H9 (cell line): ENCODE data around the gene CHRM4. TPM values are rescaled to one million over a fixed set of nuclear protein-coding genes. Genes with fewer than 3 reads are reported as not detected.

Experiments
- DNase-seq: peaks from one replicate; pipeline ENCODE4 v3.0.0-alpha.2; 2017
- H2AFZ ChIP-seq: one replicate; pipeline ENCODE4 v1.6.1; 2013; ENCODE audit warnings: mild to moderate bottlenecking, low read length, control low read depth, moderate library complexity
- H2AK5ac ChIP-seq: 2 replicates; pipeline ENCODE4 v1.6.1; 2013; ENCODE audit warnings: low read length, control low read depth, mixed read lengths; ENCODE audit not compliant: insufficient read length
- H2BK120ac ChIP-seq: one replicate; pipeline ENCODE4 v1.6.1; 2013; ENCODE audit warnings: low read depth, mild to moderate bottlenecking, low read length, control low read depth, inconsistent platforms; ENCODE audit not compliant: poor library complexity, severe bottlenecking
- H2BK12ac ChIP-seq: 2 replicates; pipeline ENCODE4 v1.6.1; 2013; ENCODE audit warnings: low read length, control low read depth, mixed read lengths, low read depth; ENCODE audit not compliant: insufficient read length
- H2BK15ac ChIP-seq: 2 replicates; pipeline ENCODE4 v1.6.1; 2013; ENCODE audit warnings: low read depth, low read length, control low read depth
- H2BK20ac ChIP-seq: one replicate; pipeline ENCODE4 v1.6.1; 2013; ENCODE audit warnings: low read depth, mild to moderate bottlenecking, low read length, control low read depth, inconsistent platforms; ENCODE audit not compliant: poor library complexity, severe bottlenecking
- H2BK5ac ChIP-seq: 2 replicates; pipeline ENCODE4 v1.6.1; 2013; ENCODE audit warnings: low read length, control low read depth, mixed read lengths; ENCODE audit not compliant: insufficient read length
- H3K14ac ChIP-seq: 2 replicates; pipeline ENCODE4 v1.6.1; 2013; ENCODE audit warnings: low read length, control low read depth; ENCODE audit not compliant: insufficient read depth
- H3K18ac ChIP-seq: 2 replicates; pipeline ENCODE4 v1.6.1; 2013; ENCODE audit warnings: low read depth, mild to moderate bottlenecking, mixed read lengths, low read length, control low read depth; ENCODE audit not compliant: insufficient read length
- H3K23ac ChIP-seq: 2 replicates; pipeline ENCODE4 v1.6.1; 2013; ENCODE audit warnings: low read length, control low read depth, mixed read lengths, low read depth; ENCODE audit not compliant: insufficient read length
- H3K23me2 ChIP-seq: 2 replicates; pipeline ENCODE4 v1.6.1; 2013; ENCODE audit warnings: low read depth, mild to moderate bottlenecking, mixed read lengths, low read length, control low read depth; ENCODE audit not compliant: insufficient read length, poor library complexity, severe bottlenecking
- H3K27ac ChIP-seq: 2 replicates; pipeline ENCODE4 v1.5.1; 2013; ENCODE audit warnings: low read length, control low read depth, mixed read lengths, low read depth; ENCODE audit not compliant: insufficient read length
- H3K27me3 ChIP-seq: 2 replicates; pipeline ENCODE4 v1.6.1; 2013; ENCODE audit warnings: low read length, control low read depth, inconsistent platforms; ENCODE audit not compliant: insufficient read depth
- H3K4ac ChIP-seq: 2 replicates; pipeline ENCODE4 v1.6.1; 2013; ENCODE audit warnings: low read depth, mild to moderate bottlenecking, control low read depth, inconsistent platforms, low read length, moderate library complexity
- H3K4me1 ChIP-seq: 2 replicates; pipeline ENCODE4 v1.6.1; 2013; ENCODE audit warnings: low read length, control low read depth, inconsistent platforms; ENCODE audit not compliant: insufficient read depth
- H3K4me2 ChIP-seq: 2 replicates; pipeline ENCODE4 v1.6.1; 2013; ENCODE audit warnings: low read length, control low read depth, mixed read lengths; ENCODE audit not compliant: insufficient read length, insufficient read depth
- H3K56ac ChIP-seq: 2 replicates; pipeline ENCODE4 v1.6.1; 2013; ENCODE audit warnings: low read depth, mild to moderate bottlenecking, mixed read lengths, low read length, control low read depth; ENCODE audit not compliant: insufficient read length
- H3K79me1 ChIP-seq: 2 replicates; pipeline ENCODE4 v1.6.1; 2013; ENCODE audit warnings: low read depth, mild to moderate bottlenecking, moderate library complexity, low read length, control low read depth, inconsistent platforms; ENCODE audit not compliant: insufficient read depth, poor library complexity, severe bottlenecking
- H3K79me2 ChIP-seq: 2 replicates; pipeline ENCODE4 v1.6.1; 2013; ENCODE audit warnings: low read length, control low read depth, inconsistent platforms; ENCODE audit not compliant: insufficient read depth
- H3K9ac ChIP-seq: 2 replicates; pipeline ENCODE4 v1.6.1; 2013; ENCODE audit warnings: low read length, control low read depth, mixed read lengths; ENCODE audit not compliant: insufficient read length; ENCODE audit errors: extremely low read depth
- H3K9me3 ChIP-seq: one replicate; pipeline ENCODE4 v1.6.1; 2013; ENCODE audit warnings: low read depth, low read length, inconsistent platforms; ENCODE audit not compliant: control insufficient read depth
- H3T11ph ChIP-seq: one replicate; pipeline ENCODE4 v1.6.1; 2013; ENCODE audit warnings: mild to moderate bottlenecking, low read length, control low read depth, inconsistent platforms
- H4K20me1 ChIP-seq: one replicate; pipeline ENCODE4 v1.6.1; 2013; ENCODE audit not compliant: control insufficient read depth, insufficient read length, insufficient read depth
- H4K5ac ChIP-seq: 2 replicates; pipeline ENCODE4 v1.6.1; 2013; ENCODE audit warnings: low read depth, mild to moderate bottlenecking, mixed read lengths, low read length, control low read depth; ENCODE audit not compliant: insufficient read length
- H4K8ac ChIP-seq: replicated peaks from 2 replicates; pipeline ENCODE4 v1.6.1; 2013; ENCODE audit warnings: low read length, control low read depth, mixed read lengths, low read depth; ENCODE audit not compliant: insufficient read length
- H4K91ac ChIP-seq: 2 replicates; pipeline ENCODE4 v1.6.1; 2013; ENCODE audit warnings: low read depth, mild to moderate bottlenecking, moderate library complexity, mixed read lengths, low read length, control low read depth; ENCODE audit not compliant: insufficient read length
- H3K27ac Mint-ChIP-seq, 3 experiments: 2 replicates in 2 of 3; 3 replicates in 1 of 3; pipeline ENCODE4 v1.8.0; 2020 to 2021; ENCODE audit warnings: mixed read lengths in 3 of 3, mild to moderate bottlenecking in 1 of 3, moderate library complexity in 1 of 3
- H3K27me3 Mint-ChIP-seq: 2 replicates; pipeline ENCODE4 v1.8.0; 2021; ENCODE audit warnings: low read depth, mild to moderate bottlenecking, moderate library complexity, mixed read lengths
- H3K36me3 Mint-ChIP-seq, 3 experiments: 2 replicates in 2 of 3; 3 replicates in 1 of 3; pipeline ENCODE4 v1.8.0; 2020 to 2021; ENCODE audit warnings: low read depth in 3 of 3, mixed read lengths in 3 of 3; ENCODE audit not compliant: insufficient read depth in 1 of 3
- H3K4me1 Mint-ChIP-seq, 2 experiments: 2 replicates each; pipeline ENCODE4 v1.8.0; 2020; ENCODE audit warnings: mixed read lengths in 2 of 2
- H3K4me3 Mint-ChIP-seq, 2 experiments: 2 replicates in 1 of 2; 3 replicates in 1 of 2; pipeline ENCODE4 v1.8.0; 2020 to 2021; ENCODE audit warnings: mild to moderate bottlenecking in 2 of 2, mixed read lengths in 2 of 2, moderate library complexity in 1 of 2
- H3K9me3 Mint-ChIP-seq, 2 experiments: 2 replicates in 1 of 2; 3 replicates in 1 of 2; pipeline ENCODE4 v1.8.0; 2020; ENCODE audit warnings: mild to moderate bottlenecking in 2 of 2, mixed read lengths in 2 of 2, moderate library complexity in 1 of 2
- WGBS: extraction: QIAGEN DNeasy Blood & Tissue Kit; methylation state at CpG from one replicate; pipeline ENCODE4 v1.1.7; 2013; ENCODE audit warnings: missing lambda C conversion rate, low lambda C conversion rate, mixed read lengths; ENCODE audit not compliant: insufficient read length; ENCODE audit errors: extremely low coverage; 5-methylcytosine and 5-hydroxymethylcytosine counted together
- total RNA-seq: library from RNA; stranded (reverse); gene quantifications from 2 replicates; pipeline ENCODE4 v1.2.1, GENCODE V29; 2021
- TF ChIP-seq, protein P1 (sequence below): fragments of 200-600 bp; sonication (generic); conservative IDR thresholded peaks from 3 replicates; pipeline ENCODE4 v1.8.0; 2021; ENCODE audit warnings: antibody characterized with exemption, mild to moderate bottlenecking

CHRM4 gene
- total RNA-seq, 1 experiment from 2014 or later: 1.0 TPM

DNA sequence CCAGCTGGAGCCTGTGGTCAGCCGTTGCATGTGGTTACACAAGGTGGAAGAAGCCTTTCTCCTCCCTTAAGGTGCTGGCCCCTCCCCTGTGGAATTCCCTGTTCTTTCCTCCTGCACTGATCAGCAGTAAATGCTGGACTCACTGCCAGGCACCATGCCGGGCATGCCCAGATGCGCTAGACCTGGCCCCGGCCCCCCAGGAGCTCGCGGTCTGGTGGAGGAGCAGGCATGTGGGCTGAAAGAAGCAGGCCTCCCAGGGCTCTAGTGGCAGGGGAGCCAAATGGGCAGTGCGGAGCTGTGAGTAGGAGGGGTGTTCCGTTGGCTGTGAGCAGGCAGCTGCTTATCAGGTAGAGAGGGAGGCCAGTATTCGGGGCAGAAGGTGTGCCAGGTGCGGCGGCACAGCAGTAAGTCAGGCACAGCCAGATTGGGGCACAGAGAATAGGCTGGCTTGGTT lies 34.1 kb downstream of the CHRM4 start:
- H3K79me2 ChIP-seq: peaks cover 2% of the 10 kb centered on the region; the same call in 1 of the 2 replicates
- no peak overlapping the region for H2BK15ac ChIP-seq
- DNase-seq: no peak
- no peaks in the 10 kb centered on the region for H3K9me3 ChIP-seq
- H3K18ac ChIP-seq: no peak overlapping the region
- WGBS: no CpG with 5 or more reads among the region's 11 CpGs
- no peak overlapping the region for H3K4ac ChIP-seq
- no peaks in the 10 kb centered on the region for H3K27me3 ChIP-seq
- peaks cover 46 to 64% of the 10 kb centered on the region in 2 experiments for H3K4me1 Mint-ChIP-seq
- H4K5ac ChIP-seq: no peak overlapping the region
- H3K56ac ChIP-seq: no peak overlapping the region
- H3K9ac ChIP-seq: no peak overlapping the region
- no peak overlapping the region for H2BK12ac ChIP-seq
- H3K9me3 Mint-ChIP-seq: no peaks in the 10 kb centered on the region
- no peak overlapping the region for H2BK120ac ChIP-seq
- H4K8ac ChIP-seq: no peak overlapping the region
- no peak overlapping the region for H3K27ac ChIP-seq
- H3K36me3 Mint-ChIP-seq: peaks cover 0 to 9% (median 2%) of the 10 kb centered on the region in 3 experiments; a peak in 3 of 7 replicates
- peaks cover 6% of the 10 kb centered on the region for H3K79me1 ChIP-seq
- no peak overlapping the region for H2AK5ac ChIP-seq
- H3K4me3 Mint-ChIP-seq: peak overlapping the region in 1 of 2 experiments; percentile 16; a peak in 1 of 5 replicates
- no peak overlapping the region for H4K91ac ChIP-seq
- no peaks in the 10 kb centered on the region for H4K20me1 ChIP-seq
- no peak overlapping the region; the same call in 1 of the 2 replicates for H3K14ac ChIP-seq
- no peak overlapping the region for H3K23ac ChIP-seq
- H2BK20ac ChIP-seq: no peak overlapping the region
- H3K27ac Mint-ChIP-seq: peak overlapping the region; percentile 34 to 91 (median 82); a peak in 5 of 7 replicates
- H2BK5ac ChIP-seq: no peak overlapping the region
- no peaks in the 10 kb centered on the region for H3K27me3 Mint-ChIP-seq
- no peak overlapping the region for H2AFZ ChIP-seq
- H3K4me1 ChIP-seq: no peaks in the 10 kb centered on the region; the same call in 1 of the 2 replicates
- H3K4me2 ChIP-seq: no peak overlapping the region
- TF ChIP-seq, protein P1, sequence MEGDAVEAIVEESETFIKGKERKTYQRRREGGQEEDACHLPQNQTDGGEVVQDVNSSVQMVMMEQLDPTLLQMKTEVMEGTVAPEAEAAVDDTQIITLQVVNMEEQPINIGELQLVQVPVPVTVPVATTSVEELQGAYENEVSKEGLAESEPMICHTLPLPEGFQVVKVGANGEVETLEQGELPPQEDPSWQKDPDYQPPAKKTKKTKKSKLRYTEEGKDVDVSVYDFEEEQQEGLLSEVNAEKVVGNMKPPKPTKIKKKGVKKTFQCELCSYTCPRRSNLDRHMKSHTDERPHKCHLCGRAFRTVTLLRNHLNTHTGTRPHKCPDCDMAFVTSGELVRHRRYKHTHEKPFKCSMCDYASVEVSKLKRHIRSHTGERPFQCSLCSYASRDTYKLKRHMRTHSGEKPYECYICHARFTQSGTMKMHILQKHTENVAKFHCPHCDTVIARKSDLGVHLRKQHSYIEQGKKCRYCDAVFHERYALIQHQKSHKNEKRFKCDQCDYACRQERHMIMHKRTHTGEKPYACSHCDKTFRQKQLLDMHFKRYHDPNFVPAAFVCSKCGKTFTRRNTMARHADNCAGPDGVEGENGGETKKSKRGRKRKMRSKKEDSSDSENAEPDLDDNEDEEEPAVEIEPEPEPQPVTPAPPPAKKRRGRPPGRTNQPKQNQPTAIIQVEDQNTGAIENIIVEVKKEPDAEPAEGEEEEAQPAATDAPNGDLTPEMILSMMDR: no peak
- no peak overlapping the region for H3T11ph ChIP-seq
- H3K23me2 ChIP-seq: no peaks in the 10 kb centered on the region
